Uterus (tissue), 2 donors: ENCODE measurements around the gene TRAF5.

Experiments used
- CTCF ChIP-seq, 4 experiments: fragments of 200-600 bp in 2 of 4; fragments of 450-650 bp in 2 of 4; sonication (generic) in 2 of 4; IDR thresholded peaks; one replicate each; pipeline ENCODE4 v1.5.1; 2016 to 2019; ENCODE audit warnings: antibody characterized with exemption in 4 of 4, mild to moderate bottlenecking in 2 of 4, moderate library complexity in 1 of 4
- POLR2A ChIP-seq, 2 donors: fragments of 450-650 bp; IDR thresholded peaks; one replicate each; pipeline ENCODE4 v1.6.1; 2016; ENCODE audit warnings: antibody characterized with exemption in 2 of 2, mild to moderate bottlenecking in 1 of 2, moderate library complexity in 1 of 2

GRCh38 chr1:211328084-211328694, 1.6 kb downstream of the TRAF5 start:
- TF ChIP-seq CTCF (IDR thresholded peaks at IDR 0.05) (no peak), POLR2A (IDR thresholded peaks at IDR 0.05) (no peak)
